ENCODE results near the gene STAM.

GRCh38 chr10:17730667-17731066, 86.7 kb downstream of the STAM start:
- TF ChIP-seq CTCF (optimal IDR thresholded peaks at IDR 0.05 in 1 of 3, IDR thresholded peaks at IDR 0.05 in 1 of 3, conservative IDR thresholded peaks at IDR 0.05 in 1 of 3; ENCODE audit: extremely low read depth in 1 of 3, insufficient read depth in 2 of 3, low read length in 3 of 3) (no peak), EZH2 (IDR thresholded peaks at IDR 0.05; ENCODE audit: low read length) (no peak)

Measured in keratinocyte (primary cell).